ENCODE measurements around the gene DCTN2. TPM values are rescaled to one million over a fixed set of nuclear protein-coding genes. Genes with fewer than 3 reads are reported as not detected.
A peak's percentile ranks its signal among the peaks of the same experiment; 100 is the strongest.

The DCTN2 gene
- total and polyA plus RNA-seq, 11 donors = 62.3 to 228 (median 109) TPM

GRCh38 chr12:57520053-57520818 lies 26.8 kb downstream of the DCTN2 start, which contains the start of gene DDIT3:
Gene DDIT3 (minus strand): TSS chr12:57520514. CDS start chr12:57517406, 3,108 bp downstream.
- TF ChIP-seq CTCF (IDR thresholded peaks at IDR 0.05) (no peak), POLR2A (IDR thresholded peaks at IDR 0.05) (peak; percentile 95 to 99)
- H3K4me1 ChIP-seq = peaks cover 0 to 77% (median 57%) of the 10 kb centered on the region in 12 donors
- peak; percentile 100 for DNase-seq
- H3K27ac ChIP-seq = peak within 1 kb of the TSS; percentile 94 to 100 (median 98)
- no peaks in the 10 kb centered on the region for H3K9me3 ChIP-seq
- H3K27me3 ChIP-seq = no peaks in the 10 kb centered on the region
- H3K36me3 ChIP-seq = peaks cover 0 to 53% (median 41%) of the 10 kb centered on the region in 9 donors
- intact Hi-C loops (cut with DNase I) = loop anchor here in 2 of 10 donors (1.0 to 2.0 kb wide), 2 partner anchors 58 to 99 kb away; no protein-coding TSS in a partner anchor
- WGBS, 4 donors = 0 to 1% (median 1%) methylated on average over 34 to 51 of the region's 52 CpGs
- ATAC-seq = peak; percentile 84 to 91 (median 88)
- peak within 1 kb of the TSS; percentile 64 to 99 (median 80) for H3K4me3 ChIP-seq

GRCh38 chr12:57519796-57520052 lies 27.3 kb downstream of the DCTN2 start:
- TF ChIP-seq CTCF (IDR thresholded peaks at IDR 0.05) (no peak), POLR2A (IDR thresholded peaks at IDR 0.05) (no peak)
- Histone ChIP-seq H3K4me3 (peak overlapping the region; percentile 64 to 99 (median 77)), H3K27ac (peak overlapping the region; percentile 85 to 100 (median 96)), H3K9me3 (no peaks in the 10 kb centered on the region), H3K27me3 (no peaks in the 10 kb centered on the region), H3K36me3 (peaks cover 0 to 53% (median 41%) of the 10 kb centered on the region in 9 donors), H3K4me1 (peaks cover 0 to 76% (median 55%) of the 10 kb centered on the region in 12 donors)
- peak in 2 of 4 donors; percentile 9 to 29 for ATAC-seq
- DNase-seq = peak in 3 of 5 donors; percentile 66 to 70 (median 66)
- WGBS, 4 donors = 0% methylated on average over 8 of the region's 8 CpGs
- intact Hi-C loops (cut with DNase I) = loop anchor here in 2 of 10 donors (1.0 to 5.0 kb wide), 3 partner anchors 57 to 832 kb away; partner anchors contain the start of gene PTGES3 (in 1 of the 2)

GRCh38 chr12:57518920-57519795 lies 27.8 kb downstream of the DCTN2 start:
- 18 to 21% (median 19%) methylated on average over 7 of the region's 7 CpGs for WGBS, 4 donors
- peaks cover 0 to 53% (median 41%) of the 10 kb centered on the region in 9 donors for H3K36me3 ChIP-seq
- no peaks in the 10 kb centered on the region for H3K27me3 ChIP-seq
- DNase-seq (peak in 4 of 5 donors; percentile 30 to 71 (median 56)), ATAC-seq (peak in 1 of 4 donors; percentile 3)
- H3K4me3 ChIP-seq = peak overlapping the region; percentile 64 to 99 (median 77)
- TF ChIP-seq POLR2A (IDR thresholded peaks at IDR 0.05) = no peak
- TF ChIP-seq CTCF (IDR thresholded peaks at IDR 0.05) = no peak
- H3K4me1 ChIP-seq = peaks cover 0 to 76% (median 50%) of the 10 kb centered on the region in 12 donors
- peak overlapping the region; percentile 85 to 100 (median 96) for H3K27ac ChIP-seq
- H3K9me3 ChIP-seq = no peaks in the 10 kb centered on the region
- intact Hi-C loops (cut with DNase I) = loop anchor here in 1 of 10 donors (5.0 kb wide), 1 partner anchor 832 kb away; the partner anchor contains the start of gene PTGES3

All from heart left ventricle (tissue), 16 donors.